ENCODE measurements around the gene ST6GALNAC5.
"Not testable (repeated sequence)": the region's sequence is repeated elsewhere in the genome, so short reads cannot be mapped to it uniquely, and the experiment has no call there.

ST6GALNAC5 gene

DNA sequence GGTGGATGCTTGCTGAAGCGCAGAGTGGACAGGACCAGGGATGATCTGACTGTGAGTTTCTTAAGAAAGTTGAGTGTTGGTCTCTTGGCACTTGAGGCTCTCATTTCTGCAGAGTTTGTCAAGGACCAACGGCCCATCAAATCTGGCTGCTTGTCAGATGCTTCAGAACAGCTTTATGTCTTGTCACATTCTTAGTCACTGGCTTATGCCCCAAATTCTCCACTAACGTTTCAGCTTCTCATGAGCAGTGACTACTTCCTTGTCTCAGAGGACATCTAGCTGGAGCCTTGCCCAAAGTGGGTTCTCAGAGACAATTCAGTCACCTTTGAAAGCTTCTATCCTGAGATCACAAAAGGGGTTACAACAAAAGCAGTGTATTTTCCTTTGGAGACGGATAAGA lies 92.3 kb downstream of the ST6GALNAC5 start:
- Histone ChIP-seq H3K4me3 (ENCODE audit: low read length, poor library complexity, severe bottlenecking) (no peak overlapping the region), H3K9me3 (ENCODE audit: insufficient read depth, low read depth, low read length) (no peaks in the 10 kb centered on the region; the same call in 1 of the 2 replicates), H3F3A (ENCODE audit: low read depth) (no peaks in the 10 kb centered on the region), H3K36me3 (ENCODE audit: insufficient read depth, low read length) (no peaks in the 10 kb centered on the region), H3K9ac (ENCODE audit: low read depth, low read length, poor library complexity, severe bottlenecking) (no peak overlapping the region), H2AFZ (ENCODE audit: low read length) (no peak overlapping the region), H4K20me1 (ENCODE audit: insufficient read depth, low read length, poor library complexity, severe bottlenecking) (no peaks in the 10 kb centered on the region), H3K4me2 (ENCODE audit: low read depth, low read length, poor library complexity, severe bottlenecking) (no peak overlapping the region), H3K4me1 (ENCODE audit: insufficient read depth, low read length, poor library complexity, severe bottlenecking) (no peaks in the 10 kb centered on the region), H3K27me3 (ENCODE audit: insufficient read depth, low read length, poor library complexity, severe bottlenecking) (no peaks in the 10 kb centered on the region), H3K9me2 (replicated peaks; ENCODE audit: low read depth, low read length) (no peaks in the 10 kb centered on the region), H3K79me2 (ENCODE audit: insufficient read depth, low read length) (no peaks in the 10 kb centered on the region)
- TF ChIP-seq, protein P1, sequence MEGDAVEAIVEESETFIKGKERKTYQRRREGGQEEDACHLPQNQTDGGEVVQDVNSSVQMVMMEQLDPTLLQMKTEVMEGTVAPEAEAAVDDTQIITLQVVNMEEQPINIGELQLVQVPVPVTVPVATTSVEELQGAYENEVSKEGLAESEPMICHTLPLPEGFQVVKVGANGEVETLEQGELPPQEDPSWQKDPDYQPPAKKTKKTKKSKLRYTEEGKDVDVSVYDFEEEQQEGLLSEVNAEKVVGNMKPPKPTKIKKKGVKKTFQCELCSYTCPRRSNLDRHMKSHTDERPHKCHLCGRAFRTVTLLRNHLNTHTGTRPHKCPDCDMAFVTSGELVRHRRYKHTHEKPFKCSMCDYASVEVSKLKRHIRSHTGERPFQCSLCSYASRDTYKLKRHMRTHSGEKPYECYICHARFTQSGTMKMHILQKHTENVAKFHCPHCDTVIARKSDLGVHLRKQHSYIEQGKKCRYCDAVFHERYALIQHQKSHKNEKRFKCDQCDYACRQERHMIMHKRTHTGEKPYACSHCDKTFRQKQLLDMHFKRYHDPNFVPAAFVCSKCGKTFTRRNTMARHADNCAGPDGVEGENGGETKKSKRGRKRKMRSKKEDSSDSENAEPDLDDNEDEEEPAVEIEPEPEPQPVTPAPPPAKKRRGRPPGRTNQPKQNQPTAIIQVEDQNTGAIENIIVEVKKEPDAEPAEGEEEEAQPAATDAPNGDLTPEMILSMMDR (conservative IDR thresholded peaks at IDR 0.05; ENCODE audit: low read length), result no peak
- TF ChIP-seq EZH2phosphoT487 (IDR thresholded peaks at IDR 0.05; ENCODE audit: borderline replicate concordance), result no peak

DNA sequence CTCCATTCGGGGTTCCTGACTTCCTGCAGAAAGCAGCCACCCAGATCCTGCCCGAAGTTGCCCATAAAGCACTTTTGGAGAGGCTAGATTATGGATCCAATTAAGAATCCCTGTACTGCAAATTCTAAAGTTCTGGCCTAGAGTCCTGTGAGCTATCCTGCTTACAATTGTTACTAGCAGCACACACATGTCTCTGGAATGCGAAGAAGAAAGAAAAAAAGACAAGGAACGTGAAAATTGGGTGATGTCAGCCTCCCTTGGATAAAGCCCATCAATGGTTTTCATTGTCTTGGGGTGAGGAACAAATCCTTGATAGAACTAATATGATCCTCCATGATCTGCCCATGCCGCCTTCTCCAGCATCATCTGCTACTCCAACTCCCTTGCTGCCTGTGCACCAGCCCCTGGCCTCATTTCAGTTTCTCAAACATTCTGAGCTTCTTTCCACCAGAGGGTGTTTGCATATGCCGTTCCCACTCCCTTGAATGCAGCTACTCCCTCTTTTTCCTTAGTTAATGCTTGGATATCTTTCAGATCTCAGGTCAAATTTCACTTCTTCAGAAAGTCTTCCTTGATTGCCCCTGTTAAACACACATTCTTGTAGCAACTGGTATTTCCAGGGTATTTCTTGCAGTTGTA lies 94.0 kb downstream of the ST6GALNAC5 start:
- Histone ChIP-seq H3K9me3 (ENCODE audit: insufficient read depth, low read depth, low read length) (no peaks in the 10 kb centered on the region; the same call in 1 of the 2 replicates), H2AFZ (ENCODE audit: low read length) (no peak overlapping the region)
- TF ChIP-seq EZH2phosphoT487 (IDR thresholded peaks at IDR 0.05; ENCODE audit: borderline replicate concordance), result no peak
- TF ChIP-seq, protein P1 (conservative IDR thresholded peaks at IDR 0.05; ENCODE audit: low read length), result no peak

DNA sequence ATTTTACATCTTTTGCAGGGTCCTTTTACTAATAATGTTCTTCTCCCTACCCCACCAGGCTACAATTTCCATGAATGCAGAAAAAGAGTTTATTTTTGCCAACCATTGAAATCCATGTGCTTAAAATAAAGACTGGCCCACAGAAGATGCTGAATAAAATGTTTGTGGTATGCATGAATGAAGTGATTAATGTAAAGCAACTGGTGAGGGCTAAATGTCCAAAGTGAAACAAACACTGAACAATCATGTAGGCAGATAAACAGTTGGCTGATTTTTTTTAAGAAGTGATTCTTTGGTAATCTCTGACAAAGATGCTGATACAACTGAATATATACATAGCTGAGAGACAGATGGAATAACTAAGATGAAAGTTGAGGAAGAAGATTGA lies 94.5 kb downstream of the ST6GALNAC5 start:
- H3K9me2 ChIP-seq (replicated peaks; ENCODE audit: low read depth, low read length), result no peaks in the 10 kb centered on the region
- TF ChIP-seq, protein P1 (conservative IDR thresholded peaks at IDR 0.05; ENCODE audit: low read length), result no peak
- no peak for TF ChIP-seq EZH2phosphoT487 (IDR thresholded peaks at IDR 0.05; ENCODE audit: borderline replicate concordance)
- H3F3A ChIP-seq (ENCODE audit: low read depth), result no peaks in the 10 kb centered on the region
- H4K20me1 ChIP-seq (ENCODE audit: insufficient read depth, low read length, poor library complexity, severe bottlenecking), result no peaks in the 10 kb centered on the region
- no peak overlapping the region for H3K4me2 ChIP-seq (ENCODE audit: low read depth, low read length, poor library complexity, severe bottlenecking)
- no peaks in the 10 kb centered on the region for H3K79me2 ChIP-seq (ENCODE audit: insufficient read depth, low read length)
- H3K4me1 ChIP-seq (ENCODE audit: insufficient read depth, low read length, poor library complexity, severe bottlenecking), result no peaks in the 10 kb centered on the region
- no peak overlapping the region for H2AFZ ChIP-seq (ENCODE audit: low read length)
- H3K4me3 ChIP-seq (ENCODE audit: low read length, poor library complexity, severe bottlenecking), result no peak overlapping the region
- H3K36me3 ChIP-seq (ENCODE audit: insufficient read depth, low read length), result no peaks in the 10 kb centered on the region
- H3K27me3 ChIP-seq (ENCODE audit: insufficient read depth, low read length, poor library complexity, severe bottlenecking), result no peaks in the 10 kb centered on the region
- no peak overlapping the region for H3K9ac ChIP-seq (ENCODE audit: low read depth, low read length, poor library complexity, severe bottlenecking)
- no peaks in the 10 kb centered on the region; the same call in 1 of the 2 replicates for H3K9me3 ChIP-seq (ENCODE audit: insufficient read depth, low read depth, low read length)

More for the DNA sequence above, 94.0 kb downstream of the ST6GALNAC5 start:
- no peaks in the 10 kb centered on the region for H4K20me1 ChIP-seq (ENCODE audit: insufficient read depth, low read length, poor library complexity, severe bottlenecking)
- H3K4me3 ChIP-seq (ENCODE audit: low read length, poor library complexity, severe bottlenecking), result no peak overlapping the region
- no peaks in the 10 kb centered on the region for H3K79me2 ChIP-seq (ENCODE audit: insufficient read depth, low read length)
- no peaks in the 10 kb centered on the region for H3K4me1 ChIP-seq (ENCODE audit: insufficient read depth, low read length, poor library complexity, severe bottlenecking)
- H3K36me3 ChIP-seq (ENCODE audit: insufficient read depth, low read length), result no peaks in the 10 kb centered on the region
- no peak overlapping the region for H3K4me2 ChIP-seq (ENCODE audit: low read depth, low read length, poor library complexity, severe bottlenecking)
- no peaks in the 10 kb centered on the region for H3F3A ChIP-seq (ENCODE audit: low read depth)
- H3K27me3 ChIP-seq (ENCODE audit: insufficient read depth, low read length, poor library complexity, severe bottlenecking), result no peaks in the 10 kb centered on the region
- no peak overlapping the region for H3K9ac ChIP-seq (ENCODE audit: low read depth, low read length, poor library complexity, severe bottlenecking)
- no peaks in the 10 kb centered on the region for H3K9me2 ChIP-seq (replicated peaks; ENCODE audit: low read depth, low read length)

DNA sequence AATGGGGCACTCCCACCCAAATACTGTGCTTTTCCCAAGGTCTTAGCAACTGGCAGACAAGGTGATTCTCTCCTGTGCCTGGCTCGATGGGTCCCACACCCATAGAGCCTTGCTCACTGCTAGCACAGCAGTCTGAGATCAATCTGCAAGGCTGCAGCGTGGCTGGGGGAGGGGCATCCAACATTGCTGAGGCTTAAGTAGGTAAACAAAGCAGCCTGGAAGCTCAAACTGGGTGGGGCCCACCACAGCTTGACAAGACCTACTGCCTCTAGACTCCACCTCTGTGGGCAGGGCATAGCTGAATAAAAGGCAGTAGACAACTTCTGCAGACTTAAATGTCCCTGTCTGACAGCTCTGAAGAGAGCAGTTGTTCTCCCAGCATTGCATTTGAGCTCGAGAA lies 114.0 kb downstream of the ST6GALNAC5 start:
- not testable (repeated sequence) for H3K9me3 ChIP-seq (ENCODE audit: insufficient read depth, low read depth, low read length); H3K79me2 ChIP-seq (ENCODE audit: insufficient read depth, low read length); H2AFZ ChIP-seq (ENCODE audit: low read length); H3K36me3 ChIP-seq (ENCODE audit: insufficient read depth, low read length); H3K27me3 ChIP-seq (ENCODE audit: insufficient read depth, low read length, poor library complexity, severe bottlenecking); H3K4me3 ChIP-seq (ENCODE audit: low read length, poor library complexity, severe bottlenecking); H3K4me2 ChIP-seq (ENCODE audit: low read depth, low read length, poor library complexity, severe bottlenecking); H3K9me2 ChIP-seq (replicated peaks; ENCODE audit: low read depth, low read length); H3K4me1 ChIP-seq (ENCODE audit: insufficient read depth, low read length, poor library complexity, severe bottlenecking); H4K20me1 ChIP-seq (ENCODE audit: insufficient read depth, low read length, poor library complexity, severe bottlenecking); H3K9ac ChIP-seq (ENCODE audit: low read depth, low read length, poor library complexity, severe bottlenecking); H3F3A ChIP-seq (ENCODE audit: low read depth)
